ENCODE data around the gene CTTNBP2NL.
"Not testable (repeated sequence)": the region's sequence is repeated elsewhere in the genome, so short reads cannot be mapped to it uniquely, and the experiment has no call there.

Gene CTTNBP2NL

GRCh38 chr1:112461200-112461871, 65.3 kb downstream of the CTTNBP2NL start:
- in situ Hi-C loops (cut with HindIII; ENCODE audit: low pct_ligation_motif_present, low sequenced_read_pairs) = no loop called here
- no peak for DNase-seq
- Histone ChIP-seq H3K27ac (no peak overlapping the region), H3K36me3 (replicated peaks) (peaks cover 19% of the 10 kb centered on the region), H3K4me3 (ENCODE audit: low read depth, low read length) (no peak overlapping the region), H3K27me3 (replicated peaks) (no peaks in the 10 kb centered on the region)
- TF ChIP-seq CTCF (IDR thresholded peaks at IDR 0.05; ENCODE audit: low read depth, low read length, missing control alignments) = no peak

- no peaks in the 10 kb centered on the region for H3K27me3 ChIP-seq (replicated peaks)
- no peak overlapping the region for H3K27ac ChIP-seq
- DNase-seq = no peak
- in situ Hi-C loops (cut with HindIII; ENCODE audit: low pct_ligation_motif_present, low sequenced_read_pairs) = no loop called here
- peaks cover 11% of the 10 kb centered on the region for H3K36me3 ChIP-seq (replicated peaks)
- no peak overlapping the region for H3K4me3 ChIP-seq (ENCODE audit: low read depth, low read length)
- no peak for TF ChIP-seq CTCF (IDR thresholded peaks at IDR 0.05; ENCODE audit: low read depth, low read length, missing control alignments)
Measured at GRCh38 chr1:112462953-112463279, 66.9 kb downstream of the CTTNBP2NL start.

GRCh38 chr1:112464501-112464900, 68.5 kb downstream of the CTTNBP2NL start:
- DNase-seq = no peak
- no peak for TF ChIP-seq CTCF (IDR thresholded peaks at IDR 0.05; ENCODE audit: low read depth, low read length, missing control alignments)
- in situ Hi-C loops (cut with HindIII; ENCODE audit: low pct_ligation_motif_present, low sequenced_read_pairs) = no loop called here
- Histone ChIP-seq H3K27ac (no peak overlapping the region), H3K36me3 (replicated peaks) (peaks cover 5% of the 10 kb centered on the region), H3K27me3 (replicated peaks) (no peaks in the 10 kb centered on the region), H3K4me3 (ENCODE audit: low read depth, low read length) (no peak overlapping the region)

- peak; percentile 56 for DNase-seq
- in situ Hi-C loops (cut with HindIII; ENCODE audit: low pct_ligation_motif_present, low sequenced_read_pairs) = no loop called here
- peak overlapping the region; percentile 48 for H3K27ac ChIP-seq
- no peak for TF ChIP-seq CTCF (IDR thresholded peaks at IDR 0.05; ENCODE audit: low read depth, low read length, missing control alignments)
- peaks cover 5% of the 10 kb centered on the region for H3K36me3 ChIP-seq (replicated peaks)
- no peak overlapping the region for H3K4me3 ChIP-seq (ENCODE audit: low read depth, low read length)
- no peaks in the 10 kb centered on the region for H3K27me3 ChIP-seq (replicated peaks)
Measured at GRCh38 chr1:112465122-112465521, 69.1 kb downstream of the CTTNBP2NL start.

GRCh38 chr1:112466078-112466660, 70.2 kb downstream of the CTTNBP2NL start:
- H3K27me3 ChIP-seq (replicated peaks) = no peaks in the 10 kb centered on the region
- TF ChIP-seq CTCF (IDR thresholded peaks at IDR 0.05; ENCODE audit: low read depth, low read length, missing control alignments) = peak; percentile 84
- peak overlapping the region; percentile 50 for H3K4me3 ChIP-seq (ENCODE audit: low read depth, low read length)
- peaks cover 2% of the 10 kb centered on the region for H3K36me3 ChIP-seq (replicated peaks)
- peak overlapping the region; percentile 48 for H3K27ac ChIP-seq
- in situ Hi-C loops (cut with HindIII; ENCODE audit: low pct_ligation_motif_present, low sequenced_read_pairs) = no loop called here
- DNase-seq = peak; percentile 95

- in situ Hi-C loops (cut with HindIII; ENCODE audit: low pct_ligation_motif_present, low sequenced_read_pairs); H3K36me3 ChIP-seq (replicated peaks); DNase-seq; H3K27me3 ChIP-seq (replicated peaks); H3K4me3 ChIP-seq (ENCODE audit: low read depth, low read length); H3K27ac ChIP-seq: not testable (repeated sequence)
Measured at GRCh38 chr1:112470324-112470723, 74.3 kb downstream of the CTTNBP2NL start.

All from brain microvascular endothelial cell (primary cell).